22Rv1 (cell line): ENCODE measurements around the gene ERVK3-1.

Source experiments
- CTCF ChIP-seq: fragments of 450-650 bp; IDR thresholded peaks from 2 replicates; pipeline ENCODE4 v1.5.1; 2017; ENCODE audit warnings: mild to moderate bottlenecking
- ZFX ChIP-seq: fragments of 450-650 bp; IDR thresholded peaks from 2 replicates; pipeline ENCODE4 v1.6.1; 2017; ENCODE audit warnings: antibody characterized with exemption, borderline replicate concordance

GRCh38 chr19:58319241-58319640 is 14.1 kb downstream of the ERVK3-1 start:
- TF ChIP-seq CTCF (no peak), ZFX (no peak)
